Prostate gland (tissue), 2 donors: ENCODE data around the gene ASAP3. TPM values are rescaled to one million over a fixed set of nuclear protein-coding genes. Genes with fewer than 3 reads are reported as not detected.

ENCODE experiments used
- DNase-seq: peaks from one replicate; pipeline ENCODE4 v3.0.0-alpha.2; 2019; ENCODE audit warnings: low spot score
- H3K27ac ChIP-seq, 2 donors: fragments of 200-600 bp; sonication (generic); 2 replicates each; pipeline ENCODE4 v1.5.1; 2017 to 2019
- H3K27me3 ChIP-seq: fragments of 200-600 bp; sonication (generic); replicated peaks from 2 replicates; pipeline ENCODE4 v1.5.1; 2019; ENCODE audit not compliant: insufficient read depth
- H3K36me3 ChIP-seq, 2 donors: fragments of 200-600 bp; sonication (generic); 1 replicate in 1 of 2; 2 replicates in 1 of 2; pipeline versions ENCODE4 v1.5.1 to v1.8.1; 2017 to 2019
- H3K4me1 ChIP-seq: fragments of 200-600 bp; sonication (generic); replicated peaks from 2 replicates; pipeline ENCODE4 v1.5.1; 2019
- H3K4me3 ChIP-seq, 2 donors: fragments of 200-600 bp; sonication (generic); 2 replicates each; pipeline ENCODE4 v1.5.1; 2017 to 2019
- H3K9me3 ChIP-seq: fragments of 200-600 bp; sonication (generic); 2 replicates; pipeline ENCODE4 v1.5.1; 2017
- CTCF ChIP-seq, 4 experiments: fragments of 200-600 bp in 2 of 4; fragments of 450-650 bp in 2 of 4; sonication (generic) in 2 of 4; IDR thresholded peaks; 1 replicate in 3 of 4; 2 replicates in 1 of 4; pipeline ENCODE4 v1.5.1; 2016 to 2019; ENCODE audit warnings: antibody characterized with exemption in 4 of 4, mild to moderate bottlenecking in 2 of 4, moderate library complexity in 2 of 4
- POLR2A ChIP-seq: fragments of 450-650 bp; IDR thresholded peaks from one replicate; pipeline ENCODE4 v1.6.1; 2016; ENCODE audit warnings: antibody characterized with exemption, mild to moderate bottlenecking
- POLR2AphosphoS5 ChIP-seq: sonication (generic); formaldehyde crosslinking; IDR thresholded peaks from one replicate; pipeline ENCODE4 v1.6.1; 2017; ENCODE audit warnings: antibody characterized with exemption
- WGBS: methylation state at CpG from one replicate; pipeline ENCODE4 v1.1.5; 2018; 5-methylcytosine and 5-hydroxymethylcytosine counted together
- intact Hi-C: fragments of 100-400 bp; cut with DNase I; formaldehyde crosslinking; loops from one replicate; pipeline ENCODE4 v1.14.2; 2022
- total RNA-seq, 2 donors: library from RNA; depleted of rRNA; stranded (reverse); fragments of >200 nt; gene quantifications; one replicate each; pipeline ENCODE4 v1.1.0, GENCODE V29; 2016

The ASAP3 gene
- total RNA-seq, 2 donors from 2014 or later: 76.5 to 83.1 TPM

- DNase-seq: no peak
- no peaks in the 10 kb centered on the region for H3K36me3 ChIP-seq
- WGBS: 82% methylated on average over 5 of the region's 5 CpGs
- TF ChIP-seq POLR2AphosphoS5 (no peak), CTCF (IDR thresholded peaks at IDR 0.05) (no peak), POLR2A (no peak)
- intact Hi-C loops: no loop called here
- no peak overlapping the region for H3K4me3 ChIP-seq
- H3K27ac ChIP-seq: no peak overlapping the region
- H3K4me1 ChIP-seq: peaks cover 16% of the 10 kb centered on the region
- no peaks in the 10 kb centered on the region for H3K9me3 ChIP-seq
- no peaks in the 10 kb centered on the region for H3K27me3 ChIP-seq
Observed at GRCh38 chr1:23456226-23456625, 27.8 kb downstream of the ASAP3 start.

- H3K27me3 ChIP-seq: no peaks in the 10 kb centered on the region
- no peaks in the 10 kb centered on the region for H3K9me3 ChIP-seq
- H3K4me1 ChIP-seq: peaks cover 22% of the 10 kb centered on the region
- no peak overlapping the region for H3K27ac ChIP-seq
- no peak overlapping the region for H3K4me3 ChIP-seq
- WGBS: 94% methylated on average over 3 of the region's 3 CpGs
- no peak for DNase-seq
- intact Hi-C loops: no loop called here
- no peak for TF ChIP-seq POLR2A
- TF ChIP-seq CTCF (IDR thresholded peaks at IDR 0.05): no peak
- no peak for TF ChIP-seq POLR2AphosphoS5
- no peaks in the 10 kb centered on the region for H3K36me3 ChIP-seq
Observed at GRCh38 chr1:23453455-23454000, 30.5 kb downstream of the ASAP3 start.

- H3K27me3 ChIP-seq: no peaks in the 10 kb centered on the region
- intact Hi-C loops: no loop called here
- no peak overlapping the region for H3K4me3 ChIP-seq
- peak; percentile 97 for DNase-seq
- TF ChIP-seq POLR2AphosphoS5 (peak; percentile 97), POLR2A (no peak), CTCF (IDR thresholded peaks at IDR 0.05) (no peak)
- 12% methylated on average over 5 of the region's 5 CpGs for WGBS
- H3K36me3 ChIP-seq: no peaks in the 10 kb centered on the region
- peaks cover 22% of the 10 kb centered on the region for H3K4me1 ChIP-seq
- peak overlapping the region; percentile 55 to 60 for H3K27ac ChIP-seq
- no peaks in the 10 kb centered on the region for H3K9me3 ChIP-seq
Observed at GRCh38 chr1:23452011-23452411, 32.0 kb downstream of the ASAP3 start.

- peaks cover 22% of the 10 kb centered on the region for H3K4me1 ChIP-seq
- DNase-seq: no peak
- no peak overlapping the region for H3K4me3 ChIP-seq
- TF ChIP-seq CTCF (IDR thresholded peaks at IDR 0.05) (no peak), POLR2A (no peak), POLR2AphosphoS5 (no peak)
- H3K36me3 ChIP-seq: no peaks in the 10 kb centered on the region
- H3K27ac ChIP-seq: peak overlapping the region; percentile 55 to 60
- no peaks in the 10 kb centered on the region for H3K9me3 ChIP-seq
- WGBS: 27% methylated on average over 1 of the region's 1 CpG
- intact Hi-C loops: no loop called here
- H3K27me3 ChIP-seq: no peaks in the 10 kb centered on the region
Observed at GRCh38 chr1:23451441-23451840, 32.5 kb downstream of the ASAP3 start.

- intact Hi-C loops: no loop called here
- 94% methylated on average over 4 of the region's 4 CpGs for WGBS
- H3K4me1 ChIP-seq: peaks cover 22% of the 10 kb centered on the region
Observed at GRCh38 chr1:23450894-23451293, 33.1 kb downstream of the ASAP3 start.

More at GRCh38 chr1:23450894-23451293, 33.1 kb downstream of the ASAP3 start:
- Histone ChIP-seq H3K4me3 (no peak overlapping the region), H3K9me3 (no peaks in the 10 kb centered on the region), H3K27ac (peak overlapping the region in 1 of 2 donors; percentile 60), H3K27me3 (no peaks in the 10 kb centered on the region), H3K36me3 (no peaks in the 10 kb centered on the region)
- no peak for DNase-seq
- TF ChIP-seq POLR2AphosphoS5: no peak
- no peak for TF ChIP-seq POLR2A
- TF ChIP-seq CTCF (IDR thresholded peaks at IDR 0.05): no peak
